ENCODE data around the gene ATPAF2. TPM values are rescaled to one million over a fixed set of nuclear protein-coding genes. Genes with fewer than 3 reads are reported as not detected.

Gene ATPAF2
- total RNA-seq, 1 donor from 2014 or later = 15.6 TPM

- DNase-seq = no peak
Observed at GRCh38 chr17:17985153-17985552, 53.8 kb downstream of the ATPAF2 start.

GRCh38 chr17:17983776-17984175, 55.2 kb downstream of the ATPAF2 start:
- DNase-seq = no peak

- no peak for DNase-seq
Observed at GRCh38 chr17:17983376-17983775, 55.6 kb downstream of the ATPAF2 start.

GRCh38 chr17:17982801-17983200, 56.2 kb downstream of the ATPAF2 start:
- peak; percentile 69 for DNase-seq

GRCh38 chr17:17981330-17981729, 57.6 kb downstream of the ATPAF2 start:
- no peak for DNase-seq

GRCh38 chr17:17979778-17980177, 59.2 kb downstream of the ATPAF2 start:
- DNase-seq = no peak

GRCh38 chr17:17978481-17979424, 60.2 kb downstream of the ATPAF2 start:
- DNase-seq = no peak

GRCh38 chr17:17976931-17977570, 61.9 kb downstream of the ATPAF2 start:
- DNase-seq = no peak

- no peak for DNase-seq
Observed at GRCh38 chr17:17975436-17975835, 63.5 kb downstream of the ATPAF2 start.

- no peak for DNase-seq
Observed at GRCh38 chr17:17972952-17973254, 66.1 kb downstream of the ATPAF2 start.

GRCh38 chr17:17972126-17972951, 66.6 kb downstream of the ATPAF2 start, which contains the start of the genes DRC3 and TOM1L2:
DRC3 (plus strand) TSS chr17:17972862; CDS start chr17:17977599, 4,737 bp downstream.
TOM1L2 (minus strand) TSS chr17:17972400; CDS start chr17:17972313, 87 bp downstream.
- peak; percentile 100 for DNase-seq

GRCh38 chr17:17971431-17972125, 67.4 kb downstream of the ATPAF2 start:
- peak; percentile 72 for DNase-seq

GRCh38 chr17:17970699-17971430, 68.1 kb downstream of the ATPAF2 start:
- no peak for DNase-seq

Other genes with a start within 250 kb of the ATPAF2 start
- gene SREBF1, start 202.2 kb downstream of the ATPAF2 start, total RNA-seq = 52.7 TPM
- gene TOM1L2, start 66.8 kb downstream of the ATPAF2 start, total RNA-seq = 26.8 TPM
- gene DRC3, start 66.3 kb downstream of the ATPAF2 start, total RNA-seq = 0.82 TPM
- 7.1 TPM for gene GID4, start 240 bp upstream of the ATPAF2 start, total RNA-seq
- 23.9 TPM for gene DRG2, start 48.8 kb upstream of the ATPAF2 start, total RNA-seq
- 0.21 TPM for gene MYO15A, start 69.6 kb upstream of the ATPAF2 start, total RNA-seq
- gene ALKBH5, start 144.7 kb upstream of the ATPAF2 start, total RNA-seq = 124 TPM
- gene LLGL1, start 186.5 kb upstream of the ATPAF2 start, total RNA-seq = 26.0 TPM
- gene FLII, start 219.6 kb upstream of the ATPAF2 start, total RNA-seq = 201 TPM
- gene MIEF2, start 221.5 kb upstream of the ATPAF2 start, total RNA-seq = 26.6 TPM

Data from tongue (tissue), 2 donors.